ENCODE results near the gene CLUH.

CLUH gene

DNA sequence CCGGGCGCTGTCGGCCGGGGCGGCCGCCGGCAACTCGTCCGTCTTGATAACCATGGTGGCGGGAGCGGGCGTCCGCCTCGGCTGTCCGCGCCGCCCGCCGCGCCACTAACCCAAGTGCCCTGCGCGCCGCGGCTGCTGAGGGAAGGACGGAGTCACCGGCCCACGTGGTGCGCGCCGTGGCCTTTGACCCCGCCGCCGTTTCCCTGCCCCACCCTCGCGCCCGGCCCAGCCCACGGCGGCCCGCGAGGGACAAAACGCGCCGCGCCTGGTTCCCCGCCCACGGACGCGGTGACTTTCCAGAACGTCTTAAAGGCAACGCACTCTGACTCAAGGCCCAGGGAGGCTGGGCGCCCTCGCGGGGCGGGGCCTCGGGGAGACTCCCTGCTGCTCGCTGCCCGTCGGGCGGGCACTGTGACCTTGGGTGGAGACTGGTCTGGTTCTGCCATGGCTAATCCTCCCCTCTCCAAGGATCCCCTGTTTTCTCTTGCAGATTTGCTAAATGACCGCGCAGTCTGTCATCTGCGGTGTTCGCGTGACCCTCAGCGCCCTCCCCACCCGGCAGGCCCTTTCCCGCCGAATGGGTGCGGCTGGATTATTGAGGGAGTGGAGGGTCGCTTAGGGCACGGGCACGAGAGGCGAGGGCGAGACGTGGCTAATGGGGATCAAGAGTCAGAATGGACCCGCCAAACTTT, at the start of gene CLUH:
TSS of gene CLUH (minus strand) at position 157 of the 692 bp plus-strand sequence. CDS start at position 54, 103 bp downstream.
- DNase-seq: peak; percentile 76

DNA sequence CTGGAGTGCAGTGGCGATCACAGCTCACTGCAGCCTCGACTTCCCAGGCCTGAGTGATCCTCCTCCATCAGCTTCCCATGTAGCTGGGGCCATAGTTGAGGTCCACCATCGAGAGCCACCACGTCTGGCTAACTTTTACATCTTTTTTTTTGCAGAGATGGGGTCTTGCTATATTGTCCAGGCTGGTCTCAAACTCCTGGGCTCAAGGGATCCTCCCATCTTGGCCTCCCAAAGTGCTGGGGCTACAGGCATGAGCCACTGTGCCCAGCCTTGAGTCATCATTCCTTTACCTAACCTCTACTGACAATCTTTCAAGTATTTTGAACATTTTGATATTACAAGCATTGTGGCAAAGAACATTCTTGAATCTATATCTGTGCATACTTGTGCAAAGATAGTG, 47.3 kb upstream of the CLUH start:
- DNase-seq: no peak

DNA sequence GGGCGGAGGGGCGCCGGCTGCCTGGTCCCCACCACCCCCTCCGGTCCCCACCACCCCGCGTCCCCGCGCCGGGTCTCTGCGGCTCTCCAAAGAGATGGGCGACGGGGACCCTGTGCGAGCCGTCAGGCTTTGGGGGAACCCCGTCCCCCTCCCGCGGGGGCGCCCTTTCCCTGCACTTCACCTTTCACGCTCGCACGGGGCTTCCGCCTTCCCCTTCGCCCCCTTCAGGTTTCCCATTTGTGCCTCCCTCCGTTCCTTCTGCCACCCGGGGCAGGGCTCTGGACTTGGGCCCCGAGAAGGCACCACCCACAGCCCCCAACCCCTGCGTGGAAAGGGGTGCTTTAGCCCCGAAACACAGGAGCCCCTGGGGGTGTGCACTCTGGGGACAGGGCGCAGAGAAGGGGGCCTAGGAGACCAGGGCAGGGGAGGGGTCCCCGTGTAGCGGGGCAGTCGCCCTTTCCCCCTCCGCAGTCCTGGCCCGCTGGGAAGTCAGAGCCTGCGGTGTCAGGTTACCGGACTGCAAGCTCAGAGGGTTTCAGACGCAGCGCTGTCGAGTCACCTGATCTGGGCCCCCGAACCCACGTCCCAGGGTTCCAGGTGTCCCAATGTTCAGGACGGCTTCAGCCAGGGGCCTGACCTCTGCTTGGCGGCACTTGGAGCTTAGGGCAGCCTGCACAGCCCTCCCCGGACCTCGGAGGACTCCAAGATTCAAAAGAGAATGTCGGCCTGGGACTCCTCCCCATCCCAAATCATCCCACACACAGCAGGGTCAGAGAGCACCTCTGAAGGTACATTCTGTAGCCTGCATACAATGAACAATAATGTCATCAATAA, 44.5 kb upstream of the CLUH start:
- DNase-seq: no peak

DNA sequence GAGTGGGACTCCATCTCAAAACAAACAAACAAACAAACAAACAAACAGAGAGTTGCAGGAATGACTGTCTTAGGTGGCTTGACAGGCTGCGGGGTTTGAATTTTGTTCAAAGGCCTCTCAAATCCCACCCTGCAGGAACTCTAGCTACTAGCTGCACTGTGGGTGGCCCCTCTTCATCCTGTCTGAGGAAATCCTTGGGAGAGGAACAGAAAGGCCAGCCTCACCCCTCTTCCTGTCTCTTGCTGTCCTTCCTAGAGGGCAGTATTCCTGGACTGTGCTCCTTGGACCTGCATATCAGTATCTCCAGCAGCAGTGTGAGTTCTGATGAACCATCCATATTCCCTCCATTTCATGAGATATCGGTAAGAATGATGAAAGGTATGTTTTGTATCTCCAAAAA, 39.9 kb upstream of the CLUH start:
- DNase-seq: no peak

GRCh38 chr17:2750721-2751120, 39.2 kb upstream of the CLUH start:
- no peak for DNase-seq

GRCh38 chr17:2749784-2750181, 38.2 kb upstream of the CLUH start:
- DNase-seq: peak; percentile 14

DNA sequence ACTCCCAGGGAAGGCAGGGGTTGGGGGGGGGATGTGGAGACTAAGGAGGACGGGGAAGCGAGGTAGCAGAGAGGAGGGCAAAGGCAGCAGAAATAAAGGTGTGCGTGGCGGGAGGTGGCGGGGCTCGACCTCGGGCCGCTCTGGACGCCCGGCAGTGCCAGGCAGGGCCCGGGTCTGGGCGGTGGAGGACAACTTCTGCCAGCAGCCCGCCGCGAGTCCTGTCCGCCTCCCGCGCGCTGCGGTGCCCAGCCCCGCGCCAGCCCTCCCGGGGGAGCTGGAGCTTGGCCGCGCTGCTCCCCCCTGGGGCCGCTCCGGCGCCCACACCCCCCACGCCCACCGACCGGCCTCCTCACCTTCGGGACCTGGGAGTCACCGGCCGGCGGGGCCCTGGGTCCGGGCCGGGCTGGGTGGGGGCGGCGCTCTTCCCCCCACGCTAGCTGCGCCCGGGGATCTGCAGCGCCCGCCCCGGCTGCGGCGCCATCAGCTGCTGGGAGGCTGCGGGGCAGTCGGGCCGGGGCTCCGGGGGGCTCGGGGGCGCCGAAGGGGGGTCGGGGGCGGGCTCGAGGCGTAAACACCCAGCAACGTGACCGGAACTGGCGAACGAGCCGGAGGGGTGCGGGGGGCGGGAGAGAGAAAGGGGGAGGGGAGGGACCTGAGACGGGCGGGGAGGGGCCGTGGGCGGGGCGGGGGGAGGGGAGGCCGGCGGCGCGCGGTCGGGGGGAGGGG, 37.7 kb upstream of the CLUH start, which contains the start of gene CCDC92B:
TSS of gene CCDC92B (minus strand) at position 595 of the 726 bp plus-strand sequence. CDS start 14,507 bp downstream, outside the sequence.
- no peak for DNase-seq

DNA sequence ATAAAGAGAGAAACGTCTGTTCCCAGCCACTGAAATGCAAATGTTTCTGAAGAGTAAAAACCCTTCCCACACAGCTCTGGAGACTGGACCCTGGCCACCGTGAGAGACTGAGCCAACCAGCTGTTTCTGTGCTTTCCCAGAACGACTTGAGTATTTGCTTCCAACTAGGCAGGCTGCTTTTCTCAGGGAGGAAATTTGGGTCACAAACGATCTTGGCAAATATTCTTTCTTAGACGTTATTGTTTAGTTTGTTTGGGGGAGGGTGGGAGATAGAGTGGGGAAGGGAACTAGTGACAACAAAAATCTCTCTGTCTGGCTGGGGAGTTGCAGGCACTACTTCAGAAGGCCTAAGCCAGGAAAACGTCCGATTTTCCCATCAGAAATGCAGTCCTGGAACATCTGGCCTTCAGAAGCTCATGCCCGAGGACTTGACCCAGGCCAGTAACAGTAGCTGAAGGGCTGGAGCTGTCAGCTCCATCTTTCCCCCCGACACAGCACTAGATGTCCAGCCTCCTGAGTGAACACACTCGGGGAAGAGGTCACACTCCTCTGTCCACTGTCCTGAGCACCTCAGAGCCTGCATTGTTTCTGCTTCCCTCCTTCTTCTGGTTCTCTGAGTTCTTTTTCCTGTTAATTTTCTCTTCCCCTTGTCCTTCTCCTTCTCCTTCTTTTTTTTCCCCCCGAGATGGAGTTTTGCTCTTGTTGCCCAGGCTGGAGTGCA, 33.9 kb upstream of the CLUH start:
- no peak for DNase-seq

GRCh38 chr17:2737693-2738092, 26.1 kb upstream of the CLUH start:
- DNase-seq: no peak

GRCh38 chr17:2736956-2737355, 25.4 kb upstream of the CLUH start:
- no peak for DNase-seq

- DNase-seq: no peak
These were observed 24.3 kb upstream of the CLUH start for GRCh38 chr17:2735896-2736295.

- DNase-seq: no peak
These were observed 23.4 kb upstream of the CLUH start for GRCh38 chr17:2734939-2735338.

DNA sequence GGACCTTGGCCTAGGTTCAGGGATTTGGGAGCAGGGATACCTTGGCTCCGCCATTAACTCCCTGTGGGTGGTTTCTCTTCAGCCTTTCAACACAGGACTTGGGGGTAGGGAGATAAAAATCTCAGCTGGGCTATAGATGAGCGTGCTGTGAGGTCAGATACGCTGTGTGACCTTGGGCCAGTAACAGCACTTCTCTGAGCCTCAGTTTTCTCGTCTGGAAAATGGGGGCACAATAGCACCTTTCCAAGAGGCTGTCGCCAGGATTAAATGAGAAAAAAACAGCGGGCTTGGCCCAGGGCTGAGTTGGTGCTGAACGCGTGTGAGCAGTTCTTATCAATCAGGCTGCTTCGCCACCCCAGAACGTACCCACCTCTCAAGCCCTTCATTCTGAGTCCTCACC, 20.2 kb upstream of the CLUH start:
- DNase-seq: no peak

GRCh38 chr17:2730764-2731353, 19.3 kb upstream of the CLUH start:
- DNase-seq: no peak

DNA sequence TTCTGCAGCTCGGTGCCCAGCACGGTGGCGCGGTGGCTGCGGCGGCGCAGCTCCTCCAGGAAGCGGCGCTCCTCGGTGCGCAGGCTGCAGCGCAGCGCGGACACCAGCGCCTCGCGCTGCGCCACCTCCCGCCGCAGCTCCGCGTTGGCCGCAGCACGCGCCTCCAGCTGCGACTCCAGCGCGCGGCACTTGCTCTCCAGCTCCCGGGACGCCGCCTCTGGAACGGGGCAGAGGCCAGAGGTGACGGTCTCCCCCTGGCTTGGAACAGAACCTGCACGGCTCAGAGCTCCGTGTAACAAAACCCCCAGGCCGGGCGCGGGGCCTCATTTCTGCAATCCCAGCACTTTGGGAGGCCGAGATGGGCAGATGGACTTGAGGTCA, 13.2 kb upstream of the CLUH start:
- DNase-seq: no peak

DNA sequence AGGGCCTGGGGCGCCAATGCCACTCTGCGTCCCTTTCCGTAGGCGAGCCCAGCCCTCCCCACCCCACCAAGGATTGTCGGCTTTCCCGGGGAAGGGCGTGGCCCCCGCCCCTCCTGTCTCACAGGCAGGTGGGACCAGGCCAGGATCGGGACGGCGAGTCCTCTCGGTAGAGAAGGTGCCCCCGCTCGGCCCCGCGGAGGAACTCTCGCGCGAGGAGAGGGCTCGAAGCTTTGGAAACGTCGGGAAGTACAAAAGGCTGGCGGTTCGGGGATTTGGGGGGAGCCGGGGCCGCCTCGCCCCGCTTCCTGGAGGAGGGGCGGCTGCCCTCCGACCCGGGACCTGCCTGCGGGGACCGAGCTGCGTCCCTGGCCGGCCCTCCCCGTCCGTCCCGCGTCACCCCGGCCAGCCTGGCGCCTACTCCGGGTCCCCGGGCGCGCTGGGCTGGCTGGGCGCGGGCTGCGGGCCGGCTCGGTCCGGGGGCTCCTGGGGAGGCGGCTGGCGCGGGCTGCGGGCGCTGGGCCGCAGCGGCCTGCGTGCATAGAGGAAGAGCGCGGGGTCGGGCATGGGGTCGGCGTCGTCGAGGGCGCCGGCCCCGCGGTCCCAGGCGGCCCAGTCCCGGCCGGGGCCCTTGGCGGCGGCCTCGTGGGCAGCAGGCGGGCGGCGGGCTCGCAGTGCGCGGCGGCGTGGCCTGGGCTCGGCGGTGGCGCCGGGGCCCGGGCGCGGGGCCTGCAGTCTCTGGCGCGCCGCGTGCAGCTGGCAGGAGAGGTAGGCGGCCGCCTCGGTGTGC, 12.6 kb upstream of the CLUH start:
- peak; percentile 13 for DNase-seq

DNA sequence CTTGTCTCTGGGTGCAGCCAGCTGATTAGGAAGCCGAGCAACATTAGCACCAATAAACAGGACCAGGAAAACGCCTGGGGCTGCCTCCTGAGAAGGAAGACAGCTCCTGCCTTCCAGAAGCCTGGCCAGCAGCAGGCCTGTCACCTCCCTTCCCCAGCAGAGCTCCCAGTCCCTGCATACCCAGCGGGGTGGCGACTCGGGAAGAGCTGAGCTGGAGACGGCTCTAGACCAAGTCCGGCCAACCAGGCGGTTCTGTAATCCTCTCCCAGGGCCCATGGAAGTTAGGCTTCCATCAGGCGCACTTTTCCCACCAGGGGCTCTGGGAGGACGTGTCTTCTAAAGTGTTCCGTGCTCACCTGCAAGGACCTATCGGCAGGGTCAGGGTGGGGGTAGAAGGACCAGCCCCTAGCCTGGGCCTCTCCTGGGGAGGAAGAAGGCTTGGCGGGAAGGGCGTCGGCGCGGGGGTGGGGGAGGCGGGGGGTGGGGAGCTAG, 12.0 kb upstream of the CLUH start:
- DNase-seq: no peak

DNA sequence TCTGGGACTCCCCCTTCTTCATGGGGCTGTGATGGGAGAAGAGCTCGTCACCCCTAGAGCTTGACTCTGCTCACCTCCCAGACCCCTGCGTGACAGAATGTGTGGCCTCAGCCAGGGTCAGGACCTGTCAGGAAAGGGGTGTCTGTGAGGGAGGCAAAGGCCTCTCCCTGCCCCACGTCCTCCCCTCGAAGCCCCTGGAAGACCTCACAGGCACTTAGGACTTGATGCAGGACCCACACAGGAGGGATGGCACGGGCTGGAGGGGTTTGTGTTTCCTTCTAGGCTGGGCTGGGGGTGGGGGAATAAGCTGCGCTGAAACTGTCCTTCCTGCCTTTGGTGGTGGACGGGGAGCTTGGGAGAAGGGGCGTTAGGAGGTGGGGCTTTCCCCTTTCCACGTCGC, 11.0 kb upstream of the CLUH start:
- DNase-seq: no peak

DNA sequence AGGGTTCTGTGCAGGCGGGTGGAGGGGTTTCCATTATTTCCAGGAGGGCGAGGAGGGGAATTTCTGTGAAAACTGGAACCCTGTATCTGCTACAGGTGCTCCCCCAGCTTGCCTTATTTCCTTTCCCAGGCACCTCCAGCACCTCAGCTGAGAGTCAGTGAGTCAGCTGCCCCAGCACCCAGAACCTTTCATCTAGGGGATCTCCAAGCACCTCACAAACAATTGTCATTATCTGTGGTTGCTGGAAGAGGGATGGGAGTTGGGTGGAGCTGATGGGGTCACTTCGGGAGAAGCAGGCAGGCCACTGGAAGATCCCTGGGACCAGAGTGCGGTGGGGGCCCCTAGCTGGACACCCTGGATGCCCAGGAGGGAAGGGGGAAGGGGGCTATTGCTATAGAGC, 10.0 kb upstream of the CLUH start:
- DNase-seq: no peak

GRCh38 chr17:2719861-2720260, 8.3 kb upstream of the CLUH start:
- DNase-seq: no peak

DNA sequence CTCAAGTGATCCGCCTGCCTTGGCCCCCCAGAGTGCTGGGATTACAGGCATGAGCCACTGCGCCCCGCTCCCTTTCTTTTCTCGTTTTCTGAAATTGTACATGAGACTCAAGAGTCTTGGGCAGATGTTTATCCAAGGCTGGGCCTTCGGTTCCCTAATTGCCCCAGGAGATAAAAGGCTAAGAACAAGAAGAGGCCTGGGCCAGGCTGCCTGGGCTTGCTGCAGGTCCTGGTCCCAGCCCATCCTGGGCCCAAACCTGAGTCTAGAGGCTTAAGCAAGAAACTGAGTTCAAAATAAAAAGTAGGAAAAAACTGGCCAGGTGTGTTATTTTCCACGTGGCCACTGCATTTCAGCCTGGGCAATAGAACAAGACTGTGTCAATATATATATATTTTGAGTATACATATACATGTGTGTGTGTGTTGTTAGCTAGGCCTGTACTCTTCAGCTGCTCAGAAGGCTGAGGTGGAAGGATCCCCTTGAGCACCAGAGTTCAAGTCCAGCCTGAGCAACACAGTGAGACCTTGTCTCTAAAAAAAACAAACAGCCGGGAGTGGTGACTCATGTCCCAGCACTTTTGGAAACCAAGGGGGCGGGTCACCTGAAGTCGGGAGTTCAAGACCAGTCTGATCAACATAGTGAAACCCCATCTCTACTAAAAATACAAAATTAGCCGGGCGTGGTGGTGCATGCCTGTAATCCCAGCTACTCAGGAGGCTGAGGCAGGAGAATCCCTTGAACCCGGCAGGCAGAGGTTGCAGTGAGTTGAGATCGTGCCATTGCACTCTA, 6.8 kb upstream of the CLUH start:
- DNase-seq: no peak
